DOHH2 (cell line): ENCODE results near the gene HLCS.

Experiments used
- H3F3A ChIP-seq: fragments of 200-600 bp; sonication (generic), shearing (Covaris generic); 2 replicates; pipeline ENCODE4 v1.6.0; 2016; ENCODE audit warnings: antibody characterized with exemption, mild to moderate bottlenecking; ENCODE audit not compliant: control insufficient read depth, insufficient read depth
- H3K27ac ChIP-seq: fragments of 200-600 bp; sonication (generic); 2 replicates; pipeline ENCODE4 v1.5.1; 2014; ENCODE audit warnings: low read depth, mild to moderate bottlenecking, low read length, moderate library complexity
- H3K27me3 ChIP-seq: fragments of 200-600 bp; sonication (generic); 2 replicates; pipeline ENCODE4 v1.6.1; 2014; ENCODE audit warnings: mild to moderate bottlenecking, low read length, mixed read lengths; ENCODE audit not compliant: control insufficient read depth
- H3K36me3 ChIP-seq: fragments of 200-600 bp; sonication (generic); 2 replicates; pipeline ENCODE4 v1.6.1; 2014; ENCODE audit warnings: mild to moderate bottlenecking, low read length, moderate library complexity, mixed read lengths; ENCODE audit not compliant: control insufficient read depth
- H3K4me1 ChIP-seq: fragments of 200-600 bp; sonication (generic); 2 replicates; pipeline ENCODE4 v1.6.1; 2014; ENCODE audit warnings: mild to moderate bottlenecking, low read length, mixed read lengths; ENCODE audit not compliant: control insufficient read depth
- H3K4me2 ChIP-seq: fragments of 200-600 bp; sonication (generic); 2 replicates; pipeline ENCODE4 v1.6.0; 2014; ENCODE audit warnings: mild to moderate bottlenecking, low read length, moderate library complexity
- H3K4me3 ChIP-seq: fragments of 200-600 bp; sonication (generic); 2 replicates; pipeline ENCODE4 v1.5.1; 2014; ENCODE audit warnings: mild to moderate bottlenecking, low read length, mixed read lengths
- H3K79me2 ChIP-seq: fragments of 200-600 bp; sonication (generic); 2 replicates; pipeline ENCODE4 v1.6.1; 2014; ENCODE audit warnings: mild to moderate bottlenecking, low read length, mixed read lengths; ENCODE audit not compliant: control insufficient read depth
- H3K9me2 ChIP-seq: fragments of 200-600 bp; sonication (generic); replicated peaks from 2 replicates; pipeline ENCODE4 v1.6.1; 2014; ENCODE audit warnings: mild to moderate bottlenecking, low read length, mixed read lengths; ENCODE audit not compliant: control insufficient read depth
- H3K9me3 ChIP-seq: fragments of 200-600 bp; sonication (generic); 2 replicates; pipeline ENCODE4 v1.6.1; 2014; ENCODE audit warnings: antibody characterized with exemption, low read length, mixed read lengths; ENCODE audit not compliant: control insufficient read depth, insufficient read depth
- H4K20me1 ChIP-seq: fragments of 200-600 bp; sonication (generic); 2 replicates; pipeline ENCODE4 v1.6.0; 2014; ENCODE audit warnings: low read depth, mild to moderate bottlenecking, antibody characterized with exemption, low read length, moderate library complexity; ENCODE audit not compliant: control insufficient read depth, insufficient read depth
- CTCF ChIP-seq: fragments of 200-600 bp; sonication (generic); IDR thresholded peaks from one replicate; pipeline ENCODE4 v1.5.1; 2014; ENCODE audit warnings: antibody characterized with exemption, mild to moderate bottlenecking, low read depth, low read length; ENCODE audit not compliant: poor library complexity, severe bottlenecking
- EZH2phosphoT487 ChIP-seq: fragments of 200-600 bp; sonication (generic); IDR thresholded peaks from 2 replicates; pipeline ENCODE4 v1.6.1; 2017; ENCODE audit warnings: borderline replicate concordance, mild to moderate bottlenecking, antibody characterized with exemption, low read length, moderate library complexity, mixed read lengths

HLCS gene

GRCh38 chr21:36705679-36706481 lies 260.6 kb downstream of the HLCS start:
- no peaks in the 10 kb centered on the region for H4K20me1 ChIP-seq

GRCh38 chr21:36704958-36705678 lies 261.4 kb downstream of the HLCS start:
- no peaks in the 10 kb centered on the region for H3K79me2 ChIP-seq
- no peak overlapping the region for H3K4me2 ChIP-seq

More at GRCh38 chr21:36705679-36706481, 260.6 kb downstream of the HLCS start:
- Histone ChIP-seq H3K9me2 (no peaks in the 10 kb centered on the region), H3K4me3 (no peak overlapping the region), H3K4me2 (no peak overlapping the region), H3F3A (no peaks in the 10 kb centered on the region), H3K27ac (no peak overlapping the region), H3K27me3 (peaks cover 28% of the 10 kb centered on the region), H3K79me2 (no peaks in the 10 kb centered on the region), H3K4me1 (no peaks in the 10 kb centered on the region), H3K36me3 (no peaks in the 10 kb centered on the region), H3K9me3 (no peaks in the 10 kb centered on the region)
- TF ChIP-seq EZH2phosphoT487 (no peak), CTCF (peak; percentile 50)

GRCh38 chr21:36704281-36704957 lies 262.1 kb downstream of the HLCS start:
- no peak for TF ChIP-seq CTCF
- TF ChIP-seq EZH2phosphoT487, result no peak
- Histone ChIP-seq H3F3A (no peaks in the 10 kb centered on the region), H3K36me3 (no peaks in the 10 kb centered on the region), H3K79me2 (no peaks in the 10 kb centered on the region), H3K4me2 (no peak overlapping the region), H3K27ac (no peak overlapping the region), H3K9me2 (no peaks in the 10 kb centered on the region), H3K27me3 (peaks cover 28% of the 10 kb centered on the region), H3K4me1 (no peaks in the 10 kb centered on the region), H3K4me3 (no peak overlapping the region), H4K20me1 (no peaks in the 10 kb centered on the region), H3K9me3 (peaks cover 2% of the 10 kb centered on the region; the same call in 1 of the 2 replicates)

More at GRCh38 chr21:36704958-36705678, 261.4 kb downstream of the HLCS start:
- Histone ChIP-seq H3K9me2 (no peaks in the 10 kb centered on the region), H3F3A (no peaks in the 10 kb centered on the region), H3K4me1 (no peaks in the 10 kb centered on the region), H3K27me3 (peaks cover 28% of the 10 kb centered on the region), H3K36me3 (no peaks in the 10 kb centered on the region), H4K20me1 (no peaks in the 10 kb centered on the region), H3K4me3 (no peak overlapping the region), H3K27ac (no peak overlapping the region), H3K9me3 (peaks cover 2% of the 10 kb centered on the region; the same call in 1 of the 2 replicates)
- TF ChIP-seq CTCF (no peak), EZH2phosphoT487 (no peak)
